Liver (tissue), 9 donors: ENCODE measurements around the gene ASB1. TPM values are rescaled to one million over a fixed set of nuclear protein-coding genes. Genes with fewer than 3 reads are reported as not detected.

Experiments
- DNase-seq: peaks from one replicate; pipeline ENCODE4 v3.0.0-alpha.2; 2017; ENCODE audit warnings: low spot score
- H3K27ac ChIP-seq, 2 donors: one replicate each; pipeline ENCODE4 v1.7.0; 2013; ENCODE audit warnings: inconsistent platforms in 2 of 2, low read length in 2 of 2, control low read depth in 1 of 2, low read depth in 1 of 2, mild to moderate bottlenecking in 1 of 2
- H3K27me3 ChIP-seq, 4 donors: one replicate each; pipeline versions ENCODE4 v1.6.1 to v1.7.0; 2013; ENCODE audit warnings: low read length in 3 of 4, inconsistent platforms in 1 of 4, mild to moderate bottlenecking in 1 of 4, moderate library complexity in 1 of 4; ENCODE audit not compliant: control insufficient read depth in 4 of 4, insufficient read depth in 4 of 4
- H3K36me3 ChIP-seq, 4 donors: one replicate each; pipeline versions ENCODE4 v1.6.1 to v1.7.0; 2013; ENCODE audit warnings: low read length in 3 of 4, mild to moderate bottlenecking in 3 of 4, low read depth in 1 of 4, moderate library complexity in 1 of 4; ENCODE audit not compliant: control insufficient read depth in 4 of 4, insufficient read depth in 3 of 4
- H3K4me1 ChIP-seq, 4 donors: one replicate each; pipeline versions ENCODE4 v1.6.1 to v1.7.0; 2013; ENCODE audit warnings: low read length in 3 of 4, mild to moderate bottlenecking in 3 of 4, moderate library complexity in 1 of 4; ENCODE audit not compliant: control insufficient read depth in 4 of 4, insufficient read depth in 4 of 4
- H3K4me3 ChIP-seq, 3 donors: one replicate each; pipeline versions ENCODE4 v1.6.1 to v1.7.0; 2013; ENCODE audit warnings: low read length in 3 of 3, control low read depth in 1 of 3, low read depth in 1 of 3, mild to moderate bottlenecking in 1 of 3
- H3K9ac ChIP-seq, 2 donors: one replicate each; pipeline ENCODE4 v1.7.0; 2013; ENCODE audit warnings: low read length in 2 of 2, mild to moderate bottlenecking in 2 of 2, moderate library complexity in 2 of 2, control low read depth in 1 of 2, low read depth in 1 of 2
- H3K9me3 ChIP-seq, 4 donors: one replicate each; pipeline versions ENCODE4 v1.6.1 to v1.7.0; 2013; ENCODE audit warnings: low read length in 3 of 4; ENCODE audit not compliant: control insufficient read depth in 4 of 4
- ATF3 ChIP-seq: IDR thresholded peaks from 2 replicates; pipeline ENCODE4 v1.6.1; 2016; ENCODE audit warnings: antibody characterized with exemption
- CTCF ChIP-seq: fragments of 150-350 bp; IDR thresholded peaks from 2 replicates; pipeline ENCODE4 v1.5.1; 2017; ENCODE audit warnings: improper control_type of control experiment, low read depth, low read length; ENCODE audit not compliant: missing input control
- EGR1 ChIP-seq, 2 donors: IDR thresholded peaks; 2 replicates each; pipeline ENCODE4 v1.6.1; 2016 to 2018; ENCODE audit warnings: antibody characterized with exemption in 2 of 2, low read depth in 2 of 2
- FOXA1 ChIP-seq: IDR thresholded peaks from 2 replicates; pipeline ENCODE4 v1.6.1; 2016; ENCODE audit warnings: antibody characterized with exemption
- FOXA2 ChIP-seq: IDR thresholded peaks from 2 replicates; pipeline ENCODE4 v1.6.1; 2016; ENCODE audit warnings: antibody characterized with exemption
- GABPA ChIP-seq, 2 donors: IDR thresholded peaks in 1 of 2; conservative IDR thresholded peaks in 1 of 2; 2 replicates each; pipeline ENCODE4 v1.6.1; 2016; ENCODE audit warnings: antibody characterized with exemption in 2 of 2, mild to moderate bottlenecking in 1 of 2, moderate library complexity in 1 of 2
- HNF4A ChIP-seq, 2 donors: conservative IDR thresholded peaks; 2 replicates each; pipeline ENCODE4 v1.6.1; 2016; ENCODE audit warnings: antibody characterized with exemption in 2 of 2, mild to moderate bottlenecking in 2 of 2
- HNF4G ChIP-seq: IDR thresholded peaks from 2 replicates; pipeline ENCODE4 v1.6.1; 2016; ENCODE audit warnings: antibody characterized with exemption
- MAX ChIP-seq: IDR thresholded peaks from 2 replicates; pipeline ENCODE4 v1.6.1; 2016; ENCODE audit warnings: antibody characterized with exemption
- REST ChIP-seq: IDR thresholded peaks from 2 replicates; pipeline ENCODE4 v1.6.1; 2016; ENCODE audit warnings: antibody characterized with exemption, mild to moderate bottlenecking
- RXRA ChIP-seq, 2 donors: IDR thresholded peaks; 2 replicates each; pipeline ENCODE4 v1.6.1; 2017 to 2018; ENCODE audit warnings: antibody characterized with exemption in 2 of 2, mild to moderate bottlenecking in 1 of 2
- TAF1 ChIP-seq: conservative IDR thresholded peaks from 2 replicates; pipeline ENCODE4 v1.6.1; 2016; ENCODE audit warnings: antibody characterized with exemption, mild to moderate bottlenecking
- ZBTB33 ChIP-seq: IDR thresholded peaks from 2 replicates; pipeline ENCODE4 v1.6.1; 2016; ENCODE audit warnings: antibody characterized with exemption
- WGBS: extraction: QIAGEN DNeasy Blood & Tissue Kit; methylation state at CpG from one replicate; pipeline ENCODE4 v1.1.7; 2013; 5-methylcytosine and 5-hydroxymethylcytosine counted together
- polyA plus RNA-seq, 2 donors: library from polyadenylated mRNA; stranded (reverse) in 1 of 2; unstranded in 1 of 2; fragments of 200-250 nt in 1 of 2; fragments of >200 nt in 1 of 2; fragmentation: Nextera tagmentation in 1 of 2; extraction: Ambion mirVana in 1 of 2; gene quantifications; one replicate each; pipeline versions ENCODE4 v1.2.1 to v1.2.3, GENCODE V29; 2013 to 2015
- total RNA-seq, 2 donors: library from RNA; depleted of rRNA; stranded (reverse); fragments of >200 nt; gene quantifications; one replicate each; pipeline ENCODE4 v1.2.3, GENCODE V29; 2014
- donor health status: healthy.
- donor health status: healthy.
- donor health status: healthy.
- donor health status: healthy.
- donor health status: healthy.

ASB1 gene
- total and polyA plus RNA-seq, 4 donors = 6.1 to 15.2 (median 10.5) TPM

GRCh38 chr2:238422940-238423339 lies 3.8 kb upstream of the ASB1 start:
- 96% methylated on average over 7 of the region's 7 CpGs for WGBS
- TF ChIP-seq CTCF = no peak
- TF ChIP-seq HNF4G = no peak
- no peak for TF ChIP-seq RXRA (IDR thresholded peaks at IDR 0.05)
- TF ChIP-seq HNF4A (conservative IDR thresholded peaks at IDR 0.05) = no peak
- no peak for TF ChIP-seq ZBTB33
- no peak for TF ChIP-seq FOXA1
- TF ChIP-seq REST = no peak
- DNase-seq = no peak

GRCh38 chr2:238423561-238424312 lies 3.0 kb upstream of the ASB1 start:
- Histone ChIP-seq H3K4me3 (no peak overlapping the region), H3K27ac (no peak overlapping the region), H3K9me3 (no peaks in the 10 kb centered on the region), H3K9ac (no peak overlapping the region), H3K4me1 (peaks cover 4 to 23% (median 13%) of the 10 kb centered on the region in 4 donors), H3K36me3 (no peaks in the 10 kb centered on the region), H3K27me3 (no peaks in the 10 kb centered on the region)
- peak; percentile 46 for DNase-seq
- WGBS = 94% methylated on average over 9 of the region's 9 CpGs
- TF ChIP-seq FOXA1 (no peak), HNF4G (no peak), TAF1 (no peak), EGR1 (IDR thresholded peaks at IDR 0.05; ENCODE audit: low read depth in 2 of 2) (no peak), FOXA2 (no peak), HNF4A (conservative IDR thresholded peaks at IDR 0.05) (no peak), REST (no peak), ZBTB33 (no peak), GABPA (IDR thresholded peaks at IDR 0.05 in 1 of 2, conservative IDR thresholded peaks at IDR 0.05 in 1 of 2) (no peak), MAX (no peak), ATF3 (no peak)

More at GRCh38 chr2:238422940-238423339, 3.8 kb upstream of the ASB1 start:
- H3K9me3 ChIP-seq = no peaks in the 10 kb centered on the region
- H3K27me3 ChIP-seq = no peaks in the 10 kb centered on the region
- H3K9ac ChIP-seq = no peak overlapping the region
- peaks cover 0 to 16% (median 10%) of the 10 kb centered on the region in 4 donors for H3K4me1 ChIP-seq
- no peak overlapping the region for H3K27ac ChIP-seq
- no peak overlapping the region for H3K4me3 ChIP-seq
- no peaks in the 10 kb centered on the region for H3K36me3 ChIP-seq
